AG04450 (cell line): ENCODE measurements around the gene FOXJ1. TPM values are rescaled to one million over a fixed set of nuclear protein-coding genes. Genes with fewer than 3 reads are reported as not detected.
"Not testable (repeated sequence)": the region's sequence is repeated elsewhere in the genome, so short reads cannot be mapped to it uniquely, and the experiment has no call there.

Experiments
- CTCF ChIA-PET: fragments of 300-600, 350-600 bp; formaldehyde crosslinking; extraction: SDS; loops from one replicate; lab custom pipeline; 2022; ENCODE audit warnings: antibody characterized with exemption, inconsistent platforms; lab: Charles Lee
- POLR2A ChIA-PET: fragments of 350-600 bp; formaldehyde crosslinking; extraction: SDS; loops from one replicate; lab custom pipeline; 2021; ENCODE audit warnings: antibody characterized with exemption, inconsistent platforms; lab: Yijun Ruan, JAX
- DNase-seq: peaks from one replicate; pipeline ENCODE4 v3.0.0-alpha.2; 2011; ENCODE audit warnings: low read depth, low spot score
- H3K27ac ChIP-seq: one replicate; pipeline ENCODE4 v1.5.1; 2012; ENCODE audit warnings: low read depth, low read length, control low read depth
- H3K27me3 ChIP-seq: one replicate; pipeline ENCODE4 v1.6.0; 2012; ENCODE audit warnings: low read length; ENCODE audit not compliant: control insufficient read depth, insufficient read depth
- H3K4me3 ChIP-seq: 2 replicates; pipeline ENCODE4 v1.5.1; 2011; ENCODE audit warnings: mild to moderate bottlenecking, low read depth, low read length, control low read depth
- H3K9me3 ChIP-seq: 2 replicates; pipeline ENCODE4 v1.5.1; 2012; ENCODE audit warnings: low read length; ENCODE audit not compliant: control insufficient read depth, insufficient read depth
- polyA minus RNA-seq: library from RNA; depleted of rRNA, polyadenylated mRNA; stranded (reverse); fragments of >200 nt; gene quantifications from 2 replicates; pipeline ENCODE4 v1.2.3, GENCODE V29; 2011; rRNA and poly(A)+ RNA removed
- polyA plus RNA-seq: library from polyadenylated mRNA; depleted of rRNA; stranded (reverse); fragments of >200 nt; gene quantifications from 2 replicates; pipeline ENCODE4 v1.2.3, GENCODE V29; 2011; rRNA removed
- TF ChIP-seq, protein P1 (sequence below): IDR thresholded peaks from 2 replicates; pipeline ENCODE4 v1.5.1; 2011; ENCODE audit warnings: low read depth, low read length, control low read depth, inconsistent platforms

FOXJ1 gene, protein sequence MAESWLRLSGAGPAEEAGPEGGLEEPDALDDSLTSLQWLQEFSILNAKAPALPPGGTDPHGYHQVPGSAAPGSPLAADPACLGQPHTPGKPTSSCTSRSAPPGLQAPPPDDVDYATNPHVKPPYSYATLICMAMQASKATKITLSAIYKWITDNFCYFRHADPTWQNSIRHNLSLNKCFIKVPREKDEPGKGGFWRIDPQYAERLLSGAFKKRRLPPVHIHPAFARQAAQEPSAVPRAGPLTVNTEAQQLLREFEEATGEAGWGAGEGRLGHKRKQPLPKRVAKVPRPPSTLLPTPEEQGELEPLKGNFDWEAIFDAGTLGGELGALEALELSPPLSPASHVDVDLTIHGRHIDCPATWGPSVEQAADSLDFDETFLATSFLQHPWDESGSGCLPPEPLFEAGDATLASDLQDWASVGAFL
- polyA plus RNA-seq (not detected in 2 replicates), polyA minus RNA-seq (not detected in 2 replicates)

DNA sequence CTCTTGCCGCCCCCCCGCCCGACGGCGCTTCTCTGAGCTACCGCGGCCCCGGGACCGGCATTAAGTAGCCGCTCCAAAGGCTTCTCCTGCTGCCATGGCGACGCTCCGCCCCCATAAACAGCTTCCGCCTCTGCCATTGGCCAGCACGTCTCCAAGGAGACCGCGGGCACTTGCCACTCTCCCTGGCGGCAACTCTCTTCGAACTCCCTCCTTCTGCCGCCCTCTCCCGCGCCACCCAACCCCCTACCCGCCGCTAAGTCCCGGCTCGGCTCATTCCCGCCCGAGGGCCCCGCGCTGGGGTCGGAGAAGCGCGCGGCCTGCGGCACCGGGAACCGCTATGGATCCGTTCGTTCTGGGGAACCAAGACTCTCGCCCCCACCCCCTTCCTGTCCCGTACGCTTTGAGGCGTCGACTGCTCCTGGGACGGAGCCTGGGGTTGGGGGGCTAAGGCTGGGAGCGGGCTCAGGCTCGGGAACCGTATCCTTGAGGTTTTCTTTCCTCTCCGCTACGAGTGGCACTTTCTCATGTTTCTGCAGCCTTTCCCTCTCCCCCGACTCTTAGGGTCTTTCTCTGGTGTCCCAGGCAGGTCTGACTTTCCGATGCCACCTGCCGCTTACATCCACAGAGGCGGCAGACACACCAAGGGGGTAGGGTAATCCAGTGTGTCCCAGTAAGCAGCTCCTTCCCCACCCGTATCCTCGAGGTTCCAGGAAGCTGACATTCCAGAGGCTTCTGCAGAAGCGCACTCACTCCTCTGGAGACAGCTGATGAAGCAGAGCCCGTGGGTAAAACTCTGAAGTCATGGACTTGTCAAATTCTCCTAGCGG lies at the start of gene FOXJ1:
Gene FOXJ1, minus strand, starts transcription at position 34 of the 827 bp plus-strand sequence. CDS start 850 bp downstream, outside the sequence.
- POLR2A ChIA-PET, result interaction anchor here (0.6 kb wide), 1 partner anchor 20 kb away, joined by 7 read pairs; no protein-coding TSS in a partner anchor
- peak; percentile 43 for DNase-seq
- CTCF ChIA-PET, result interaction anchor here (1.0 to 1.5 kb wide), 3 partner anchors 10 to 138 kb away, joined by 3 to 4 read pairs (median 3); no protein-coding TSS in a partner anchor
- Histone ChIP-seq H3K27me3 (peaks cover 78% of the 10 kb centered on the region), H3K27ac (no peak within 1 kb of the TSS), H3K4me3 (peak within 1 kb of the TSS; percentile 59), H3K9me3 (peaks cover 3% of the 10 kb centered on the region; the same call in 1 of the 2 replicates)
- TF ChIP-seq, protein P1, sequence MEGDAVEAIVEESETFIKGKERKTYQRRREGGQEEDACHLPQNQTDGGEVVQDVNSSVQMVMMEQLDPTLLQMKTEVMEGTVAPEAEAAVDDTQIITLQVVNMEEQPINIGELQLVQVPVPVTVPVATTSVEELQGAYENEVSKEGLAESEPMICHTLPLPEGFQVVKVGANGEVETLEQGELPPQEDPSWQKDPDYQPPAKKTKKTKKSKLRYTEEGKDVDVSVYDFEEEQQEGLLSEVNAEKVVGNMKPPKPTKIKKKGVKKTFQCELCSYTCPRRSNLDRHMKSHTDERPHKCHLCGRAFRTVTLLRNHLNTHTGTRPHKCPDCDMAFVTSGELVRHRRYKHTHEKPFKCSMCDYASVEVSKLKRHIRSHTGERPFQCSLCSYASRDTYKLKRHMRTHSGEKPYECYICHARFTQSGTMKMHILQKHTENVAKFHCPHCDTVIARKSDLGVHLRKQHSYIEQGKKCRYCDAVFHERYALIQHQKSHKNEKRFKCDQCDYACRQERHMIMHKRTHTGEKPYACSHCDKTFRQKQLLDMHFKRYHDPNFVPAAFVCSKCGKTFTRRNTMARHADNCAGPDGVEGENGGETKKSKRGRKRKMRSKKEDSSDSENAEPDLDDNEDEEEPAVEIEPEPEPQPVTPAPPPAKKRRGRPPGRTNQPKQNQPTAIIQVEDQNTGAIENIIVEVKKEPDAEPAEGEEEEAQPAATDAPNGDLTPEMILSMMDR, result no peak

DNA sequence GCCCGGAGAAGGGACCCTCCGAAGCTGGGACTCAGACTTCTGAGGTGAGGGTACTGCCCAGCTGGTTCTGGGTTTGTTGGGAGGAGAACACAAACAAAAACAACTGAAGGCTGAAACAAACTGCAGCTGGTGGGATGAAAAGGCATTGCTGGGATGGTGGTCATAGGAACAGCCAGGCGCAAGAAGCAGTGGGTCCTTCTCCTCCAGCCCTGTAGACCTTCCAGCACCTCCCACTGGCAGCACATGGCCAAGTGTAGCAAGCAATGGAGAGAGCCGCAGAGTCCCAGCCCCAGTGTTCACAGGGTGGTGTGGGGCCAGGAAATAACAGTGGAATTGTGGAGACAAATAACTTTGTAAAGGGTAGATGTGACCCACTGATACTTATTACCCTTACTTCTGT lies 48.7 kb upstream of the FOXJ1 start:
- Histone ChIP-seq H3K9me3 (no peaks in the 10 kb centered on the region), H3K27me3 (peaks cover 11% of the 10 kb centered on the region), H3K4me3 (no peak overlapping the region), H3K27ac (no peak overlapping the region)
- DNase-seq, result no peak
- ChIA-PET POLR2A (no interaction called here), CTCF (interaction anchor here (0.9 kb wide), 1 partner anchor 10 kb away, joined by 5 read pairs; no protein-coding TSS in a partner anchor)
- TF ChIP-seq, protein P1, result no peak

DNA sequence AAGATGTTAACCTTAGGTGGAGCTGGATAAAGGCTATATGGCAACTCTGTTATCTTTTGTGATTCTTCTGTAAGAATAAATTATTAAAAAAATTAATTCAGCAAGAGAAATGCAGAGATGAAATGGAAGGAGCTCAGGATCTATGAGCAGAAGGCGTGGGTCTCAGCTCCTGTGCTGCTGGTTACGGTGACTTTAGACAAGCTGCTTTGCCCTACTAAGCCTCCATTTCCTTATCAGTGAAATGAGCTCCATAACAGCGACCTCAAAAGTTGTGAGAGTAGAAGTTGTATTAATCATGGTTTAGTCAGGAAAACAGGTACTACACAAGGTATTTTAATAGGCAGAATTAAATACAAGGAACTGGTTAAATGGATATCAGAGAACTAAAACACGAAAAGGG lies 48.2 kb upstream of the FOXJ1 start:
- CTCF ChIA-PET, result interaction anchor here (0.9 kb wide), 1 partner anchor 9 kb away, joined by 5 read pairs; no protein-coding TSS in a partner anchor
- no peak overlapping the region for H3K4me3 ChIP-seq
- H3K27ac ChIP-seq, result no peak overlapping the region
- H3K9me3 ChIP-seq, result no peaks in the 10 kb centered on the region
- POLR2A ChIA-PET, result no interaction called here
- peaks cover 11% of the 10 kb centered on the region for H3K27me3 ChIP-seq
- DNase-seq, result no peak
- TF ChIP-seq, protein P1, result no peak

DNA sequence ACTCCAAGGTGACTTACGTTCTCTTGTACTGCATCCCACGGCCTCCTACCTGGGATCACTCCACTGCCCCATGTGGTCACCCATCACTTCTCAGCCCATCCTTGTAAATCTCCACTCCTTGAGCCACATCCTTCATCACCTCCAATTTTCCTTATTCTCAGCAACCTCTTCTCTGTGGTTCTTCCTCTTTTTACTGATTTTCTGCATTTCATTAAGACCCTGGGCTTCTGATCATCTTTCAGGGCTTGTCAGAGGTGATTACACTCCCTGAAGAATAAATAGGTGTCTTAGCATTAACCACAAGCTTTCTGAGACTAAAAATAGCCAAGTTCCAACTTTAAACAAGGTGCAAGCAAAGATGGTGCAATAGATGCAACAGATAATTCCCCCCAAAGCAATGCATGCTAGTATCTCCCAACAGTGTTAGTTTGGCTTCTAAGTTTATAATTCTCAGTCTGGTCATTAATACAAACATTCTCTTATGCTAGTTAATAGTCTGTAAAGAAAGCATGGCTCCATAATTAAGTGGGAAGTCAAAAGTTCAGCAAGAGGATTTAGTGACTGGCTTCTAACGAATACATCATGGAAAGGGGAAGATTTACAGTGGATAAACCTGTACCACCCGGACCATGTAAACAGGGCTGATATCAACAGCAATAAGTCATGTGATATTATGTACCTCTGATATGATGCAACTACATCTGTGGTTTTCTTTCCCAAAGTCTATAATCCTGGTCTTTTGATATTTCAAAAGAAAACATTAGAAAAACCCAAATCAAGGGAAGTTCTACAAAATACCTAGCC lies 47.4 kb upstream of the FOXJ1 start:
- ChIA-PET POLR2A (no interaction called here), CTCF (interaction anchor here (0.9 kb wide), 1 partner anchor 8 kb away, joined by 5 read pairs; no protein-coding TSS in a partner anchor)
- Histone ChIP-seq H3K9me3 (no peaks in the 10 kb centered on the region), H3K27ac (no peak overlapping the region), H3K4me3 (no peak overlapping the region), H3K27me3 (peaks cover 11% of the 10 kb centered on the region)
- TF ChIP-seq, protein P1, result no peak
- no peak for DNase-seq

DNA sequence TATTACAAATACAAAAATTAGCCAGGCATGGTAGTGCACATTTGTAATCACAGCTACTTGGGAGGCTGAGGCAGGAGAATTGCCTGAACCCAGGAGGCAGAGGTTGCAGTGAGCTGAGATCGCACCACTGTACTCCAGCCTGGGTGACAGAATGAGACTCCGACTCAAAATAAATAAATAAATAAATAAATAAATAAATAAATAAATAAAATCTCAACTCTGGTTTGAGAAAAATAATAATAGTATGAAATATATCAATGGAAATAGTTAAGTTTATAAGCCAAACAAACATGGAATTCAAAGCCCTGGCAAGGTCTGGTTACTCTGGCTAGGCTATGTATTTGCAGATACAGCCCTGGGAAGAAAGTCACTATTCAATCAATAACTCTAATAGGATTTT lies 45.7 kb upstream of the FOXJ1 start:
- POLR2A ChIA-PET, CTCF ChIA-PET: not testable (repeated sequence)

More for the DNA sequence above, 45.7 kb upstream of the FOXJ1 start:
- H3K4me3 ChIP-seq, H3K9me3 ChIP-seq, DNase-seq, H3K27ac ChIP-seq: not testable (repeated sequence)
- H3K27me3 ChIP-seq, result peaks cover 11% of the 10 kb centered on the region
